HCT116 (cell line): ENCODE results near the gene AKAP13. TPM values are rescaled to one million over a fixed set of nuclear protein-coding genes. Genes with fewer than 3 reads are reported as not detected.

Experiments
- ATAC-seq: fragments of 200-7000 bp; cut with Tn5 transposase; 2 replicates; pipeline ENCODE4 v1.9.1; 2020; ENCODE audit warnings: mild to moderate bottlenecking, moderate library complexity
- BruUV-seq: library from RNA; stranded (reverse); fragments of 400-500 nt; replicated peaks from 2 replicates; lab custom pipeline; 2021; lab: Mats Ljungman, UMichigan
- CTCF ChIA-PET: fragments of 300-600 bp; sonication (Branson Sonifier 250); formaldehyde crosslinking; loops from one replicate; lab custom pipeline; 2021; ENCODE audit warnings: antibody characterized with exemption; lab: Charles Lee
- POLR2A ChIA-PET: fragments of 300-600, 350-600 bp; sonication (Branson Sonifier 250); formaldehyde crosslinking; loops from one replicate; lab custom pipeline; 2021; ENCODE audit warnings: antibody characterized with exemption; lab: Charles Lee
- RAD21 ChIA-PET, 2 experiments: fragments of 300-600 bp; sonication (Branson Sonifier 250); formaldehyde crosslinking; loops; one replicate each; lab custom pipeline; 2023; ENCODE audit warnings: low total read pairs in 2 of 2; ENCODE audit not compliant: uncharacterized antibody in 2 of 2, unreplicated experiment in 2 of 2, low non-redundant PET in 1 of 2; lab: Charles Lee
- DNase-seq: peaks from one replicate; pipeline ENCODE4 v3.0.0-alpha.2; 2010; ENCODE audit warnings: low read depth, low spot score
- H2AFZ ChIP-seq: fragments of 200-600 bp; shearing (Covaris generic), sonication (generic); 2 replicates; pipeline ENCODE4 v1.6.1; 2017; ENCODE audit warnings: low read depth, mixed run types, mixed read lengths, antibody characterized with exemption, low read length; ENCODE audit not compliant: poor library complexity, severe bottlenecking
- H3K27ac ChIP-seq: 2 replicates; pipeline ENCODE4 v1.5.1; 2012; ENCODE audit warnings: low read depth, low read length
- H3K27me3 ChIP-seq: fragments of 200-600 bp; sonication (generic); 2 replicates; pipeline ENCODE4 v1.6.1; 2016; ENCODE audit warnings: mixed run types, low read length, mixed read lengths; ENCODE audit not compliant: insufficient read depth
- H3K36me3 ChIP-seq, 2 experiments: fragments of 200-500 bp in 1 of 2; fragments of 200-600 bp in 1 of 2; sonication (Bioruptor generic) in 1 of 2; sonication (generic) in 1 of 2; 2 replicates each; pipeline versions ENCODE4 v1.5.1 to v1.6.1; 2014 to 2016; ENCODE audit warnings: low read length in 2 of 2, inconsistent platforms in 1 of 2, mixed read lengths in 1 of 2, mixed run types in 1 of 2; ENCODE audit not compliant: insufficient read depth in 2 of 2, control insufficient read depth in 1 of 2
- H3K4me1 ChIP-seq, 2 experiments: fragments of 200-600 bp in 1 of 2; sonication (generic) in 1 of 2; 2 replicates each; pipeline versions ENCODE4 v1.5.1 to v1.6.1; 2012 to 2017; ENCODE audit warnings: low read length in 2 of 2, inconsistent platforms in 1 of 2, mild to moderate bottlenecking in 1 of 2, mixed read lengths in 1 of 2, mixed run types in 1 of 2, moderate library complexity in 1 of 2; ENCODE audit not compliant: insufficient read depth in 2 of 2, control insufficient read depth in 1 of 2
- H3K4me2 ChIP-seq: fragments of 200-600 bp; sonication (generic); 2 replicates; pipeline ENCODE4 v1.6.1; 2017; ENCODE audit warnings: mixed run types, low read length, mixed read lengths
- H3K4me3 ChIP-seq, 2 experiments: fragments of 200-600 bp in 1 of 2; sonication (generic) in 1 of 2; replicated peaks in 1 of 2; 2 replicates each; pipeline ENCODE4 v1.5.1; 2011 to 2016; ENCODE audit warnings: low read length in 2 of 2, control low read depth in 1 of 2, low read depth in 1 of 2, mild to moderate bottlenecking in 1 of 2, mixed read lengths in 1 of 2, mixed run types in 1 of 2
- H3K79me2 ChIP-seq: fragments of 200-600 bp; sonication (generic); 2 replicates; pipeline ENCODE4 v1.6.1; 2017; ENCODE audit warnings: mild to moderate bottlenecking, mixed run types, low read length, moderate library complexity, mixed read lengths; ENCODE audit not compliant: insufficient read depth
- H3K9ac ChIP-seq: fragments of 200-600 bp; sonication (generic); 2 replicates; pipeline ENCODE4 v1.6.1; 2016; ENCODE audit warnings: low read length, mixed read lengths
- H3K9me2 ChIP-seq: fragments of 200-600 bp; sonication (generic), shearing (Covaris generic); 2 replicates; pipeline ENCODE4 v1.6.1; 2017; ENCODE audit warnings: mixed run types, mild to moderate bottlenecking, moderate library complexity; ENCODE audit not compliant: insufficient read depth
- H3K9me3 ChIP-seq, 2 experiments: fragments of 200-500 bp in 1 of 2; fragments of 200-600 bp in 1 of 2; sonication (Bioruptor generic) in 1 of 2; sonication (generic) in 1 of 2; 2 replicates each; pipeline ENCODE4 v1.6.1; 2014 to 2017; ENCODE audit warnings: low read length in 2 of 2, mixed read lengths in 2 of 2, inconsistent platforms in 1 of 2, low read depth in 1 of 2, mild to moderate bottlenecking in 1 of 2, mixed run types in 1 of 2, moderate library complexity in 1 of 2; ENCODE audit not compliant: control insufficient read depth in 1 of 2, insufficient read depth in 1 of 2
- H4K20me1 ChIP-seq: fragments of 200-600 bp; sonication (generic), shearing (Covaris generic); 2 replicates; pipeline ENCODE4 v1.6.1; 2017; ENCODE audit warnings: mixed run types, mild to moderate bottlenecking, moderate library complexity; ENCODE audit not compliant: insufficient read depth
- EZH2 ChIP-seq: fragments of 200-600 bp; sonication (generic); IDR thresholded peaks from 2 replicates; pipeline ENCODE4 v1.6.1; 2017; ENCODE audit warnings: antibody characterized with exemption, mixed run types
- EZH2phosphoT487 ChIP-seq: fragments of 200-600 bp; IDR thresholded peaks from 2 replicates; pipeline ENCODE4 v1.6.1; 2018; ENCODE audit warnings: antibody characterized with exemption, borderline replicate concordance
- JUND ChIP-seq: IDR thresholded peaks from 2 replicates; pipeline ENCODE4 v1.6.1; 2012
- SIN3A ChIP-seq: IDR thresholded peaks from 2 replicates; pipeline ENCODE4 v1.6.1; 2012; ENCODE audit warnings: low read depth
- SP1 ChIP-seq: IDR thresholded peaks from 2 replicates; pipeline ENCODE4 v1.6.1; 2012; ENCODE audit warnings: low read depth
- ZNF274 ChIP-seq: fragments of 200-500 bp; sonication (Bioruptor generic); IDR thresholded peaks from 2 replicates; pipeline ENCODE4 v1.6.1; 2014; ENCODE audit warnings: mild to moderate bottlenecking, low read depth, low read length, inconsistent platforms
- intact Hi-C: fragments of 100-400 bp; cut with micrococcal nuclease; formaldehyde crosslinking; loops from 2 replicates; pipeline ENCODE4 v1.10.0; 2022
- total RNA-seq: library from RNA; stranded (reverse); gene quantifications from one replicate; pipeline ENCODE4 v1.2.1, GENCODE V29; 2021; ENCODE audit not compliant: unreplicated experiment
- TF ChIP-seq, protein P1 (sequence below): IDR thresholded peaks from 2 replicates; pipeline ENCODE4 v1.6.1; 2011; ENCODE audit warnings: mild to moderate bottlenecking, low read length, moderate library complexity; ENCODE audit not compliant: insufficient replicate concordance; ENCODE audit errors: extremely low read depth

Gene AKAP13
- total RNA-seq, 1 experiment from 2014 or later: 43.1 TPM

- TF ChIP-seq, protein P1, sequence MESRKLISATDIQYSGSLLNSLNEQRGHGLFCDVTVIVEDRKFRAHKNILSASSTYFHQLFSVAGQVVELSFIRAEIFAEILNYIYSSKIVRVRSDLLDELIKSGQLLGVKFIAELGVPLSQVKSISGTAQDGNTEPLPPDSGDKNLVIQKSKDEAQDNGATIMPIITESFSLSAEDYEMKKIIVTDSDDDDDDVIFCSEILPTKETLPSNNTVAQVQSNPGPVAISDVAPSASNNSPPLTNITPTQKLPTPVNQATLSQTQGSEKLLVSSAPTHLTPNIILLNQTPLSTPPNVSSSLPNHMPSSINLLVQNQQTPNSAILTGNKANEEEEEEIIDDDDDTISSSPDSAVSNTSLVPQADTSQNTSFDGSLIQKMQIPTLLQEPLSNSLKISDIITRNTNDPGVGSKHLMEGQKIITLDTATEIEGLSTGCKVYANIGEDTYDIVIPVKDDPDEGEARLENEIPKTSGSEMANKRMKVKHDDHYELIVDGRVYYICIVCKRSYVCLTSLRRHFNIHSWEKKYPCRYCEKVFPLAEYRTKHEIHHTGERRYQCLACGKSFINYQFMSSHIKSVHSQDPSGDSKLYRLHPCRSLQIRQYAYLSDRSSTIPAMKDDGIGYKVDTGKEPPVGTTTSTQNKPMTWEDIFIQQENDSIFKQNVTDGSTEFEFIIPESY: no peak
- TF ChIP-seq SIN3A (no peak), EZH2phosphoT487 (no peak)
- TF ChIP-seq, all 23 proteins: peak for 0
Observed at GRCh38 chr15:85542488-85542887, 162.1 kb downstream of the AKAP13 start (continued).

DNA sequence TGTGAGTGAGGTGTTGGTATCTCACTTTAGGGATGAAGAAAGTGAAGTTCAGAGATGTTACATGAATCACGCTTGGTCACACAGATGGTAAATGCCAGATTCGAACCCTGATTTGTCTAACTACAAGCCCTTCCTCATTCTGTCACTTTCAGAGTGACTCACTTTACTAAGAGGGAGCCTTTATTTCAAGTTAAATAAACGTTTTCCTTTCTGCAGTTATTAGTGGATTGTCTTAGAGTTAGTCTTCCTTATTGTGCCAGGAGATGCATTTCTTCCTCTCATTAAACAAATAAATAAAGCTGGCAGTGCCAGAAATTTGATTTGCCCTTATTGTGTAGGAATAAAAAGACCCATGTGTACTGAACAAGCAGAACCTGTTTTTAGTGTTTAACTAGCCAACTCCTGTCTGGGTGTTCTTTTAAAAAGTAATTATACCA, 162.5 kb downstream of the AKAP13 start:
- H3K9ac ChIP-seq: no peak overlapping the region
- no TSS peak for BruUV-seq
- H3K4me2 ChIP-seq: no peak overlapping the region
- no peaks in the 10 kb centered on the region for H3K9me3 ChIP-seq
- ChIA-PET POLR2A (no interaction called here), RAD21 (interaction anchor here in 1 of 2 experiments (1.2 kb wide), 1 partner anchor 212 kb away, joined by 3 read pairs; no protein-coding TSS in a partner anchor)
- H3K27me3 ChIP-seq: no peaks in the 10 kb centered on the region
- intact Hi-C loops: no loop called here
- H4K20me1 ChIP-seq: no peaks in the 10 kb centered on the region
- no peak overlapping the region for H3K27ac ChIP-seq
- no peaks in the 10 kb centered on the region for H3K9me2 ChIP-seq
- H2AFZ ChIP-seq: no peak overlapping the region
- no peaks in the 10 kb centered on the region for H3K79me2 ChIP-seq
- peaks cover 0 to 2% of the 10 kb centered on the region in 2 experiments; a peak in 1 of 4 replicates for H3K36me3 ChIP-seq
- no peak for DNase-seq
- TF ChIP-seq SIN3A (no peak), EZH2 (no peak), JUND (no peak), SP1 (no peak), ZNF274 (no peak)
- TF ChIP-seq, all 23 proteins: peak for 0
- ATAC-seq: no peak
- CTCF ChIA-PET: no interaction called here
- no peak overlapping the region for H3K4me3 ChIP-seq
- no peaks in the 10 kb centered on the region for H3K4me1 ChIP-seq
